ENCODE results near the gene SLC29A3. TPM values are rescaled to one million over a fixed set of nuclear protein-coding genes. Genes with fewer than 3 reads are reported as not detected.

SLC29A3 gene
- polyA plus RNA-seq, 4 donors = 0.45 to 16.9 (median 2.7) TPM

DNA sequence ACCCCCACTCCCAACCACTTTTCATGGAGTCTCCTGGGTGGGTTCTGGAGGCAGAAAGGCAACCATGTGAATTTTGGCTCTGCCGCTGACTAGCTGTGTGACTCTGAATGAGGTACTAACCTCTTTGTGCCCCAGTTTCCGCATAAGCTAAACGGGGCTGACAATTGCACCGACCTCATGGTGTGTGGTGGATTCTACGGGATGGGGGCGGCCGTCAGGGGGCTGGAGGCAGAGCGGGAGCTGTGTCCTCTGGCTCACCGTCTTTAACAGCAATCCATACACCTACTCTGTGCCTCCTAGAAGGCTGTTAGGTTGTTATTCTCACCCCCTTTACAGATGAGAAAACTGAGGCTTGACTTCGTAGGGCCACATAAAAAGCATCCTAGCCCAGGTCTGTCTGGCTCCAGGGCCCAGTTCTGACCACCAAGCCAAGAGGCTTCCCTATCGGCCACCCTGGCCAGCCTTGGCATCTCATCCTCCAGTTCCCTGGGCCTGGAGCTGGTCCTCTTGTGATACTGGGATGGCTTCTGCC lies 4.3 kb upstream of the SLC29A3 start:
- H3K36me3 ChIP-seq (ENCODE audit: control insufficient read depth in 3 of 3, insufficient read depth in 2 of 3, low read depth in 1 of 3, low read length in 3 of 3) = no peaks in the 10 kb centered on the region
- peaks cover 0 to 2% of the 10 kb centered on the region in 2 donors for H3K9me3 ChIP-seq (ENCODE audit: control insufficient read depth in 2 of 2, insufficient read depth in 1 of 2, low read depth in 1 of 2, low read length in 1 of 2)
- peaks cover 0 to 4% (median 0%) of the 10 kb centered on the region in 3 donors for H3K27me3 ChIP-seq (ENCODE audit: control insufficient read depth in 3 of 3, insufficient read depth in 3 of 3, low read length in 3 of 3)
- 55 to 66% (median 56%) methylated on average over 11 of the region's 11 CpGs for WGBS, 3 donors
- H3K4me3 ChIP-seq (ENCODE audit: low read depth in 1 of 3, low read length in 3 of 3) = peak overlapping the region in 1 of 3 donors; percentile 20
- FAIRE-seq (no peak), DNase-seq (no peak)
- no peak overlapping the region for H3K27ac ChIP-seq (ENCODE audit: low read depth in 1 of 3, low read length in 2 of 3)
- H3K4me1 ChIP-seq (ENCODE audit: control insufficient read depth in 3 of 3, insufficient read depth in 2 of 3, low read depth in 1 of 3, low read length in 2 of 3) = peaks cover 0 to 11% (median 0%) of the 10 kb centered on the region in 3 donors

DNA sequence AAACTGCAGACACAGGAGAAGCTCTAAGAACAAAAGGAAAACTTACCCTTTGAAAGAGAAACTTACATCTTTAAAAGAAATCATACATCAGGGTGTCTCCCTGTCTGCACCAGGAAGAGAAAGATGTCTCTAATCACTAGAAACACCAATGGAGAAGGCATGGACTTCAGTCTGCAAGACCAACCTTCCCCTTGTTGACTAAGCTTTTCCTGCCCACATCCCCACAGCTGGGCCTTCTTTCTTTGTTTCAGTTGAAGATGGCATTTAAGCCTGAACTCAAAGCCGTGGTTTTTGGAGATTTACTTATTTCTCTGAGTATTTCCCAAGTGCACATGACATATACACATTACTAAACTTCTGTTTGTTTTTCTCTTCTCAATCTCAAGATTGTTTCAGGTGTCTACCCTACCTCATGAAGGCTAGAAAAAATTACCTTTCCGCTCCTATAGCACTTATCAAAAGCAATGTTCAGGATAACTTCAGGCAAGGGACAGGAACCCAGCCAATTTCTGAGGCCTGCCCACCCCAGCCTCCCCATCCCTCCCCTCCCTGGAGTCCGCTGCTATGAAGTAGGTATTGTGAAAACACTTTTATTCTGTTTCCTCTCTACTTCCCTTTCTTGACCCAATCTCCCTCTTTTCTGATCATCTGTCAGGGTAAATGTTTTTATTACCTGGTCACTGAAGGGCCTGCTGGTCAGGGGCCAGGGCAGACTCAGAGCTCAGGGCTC lies 2.8 kb upstream of the SLC29A3 start:
- Histone ChIP-seq H3K9me3 (ENCODE audit: control insufficient read depth in 2 of 2, insufficient read depth in 1 of 2, low read depth in 1 of 2, low read length in 1 of 2) (no peaks in the 10 kb centered on the region), H3K36me3 (ENCODE audit: control insufficient read depth in 3 of 3, insufficient read depth in 2 of 3, low read depth in 1 of 3, low read length in 3 of 3) (no peaks in the 10 kb centered on the region), H3K27ac (ENCODE audit: low read depth in 1 of 3, low read length in 2 of 3) (no peak overlapping the region), H3K4me1 (ENCODE audit: control insufficient read depth in 3 of 3, insufficient read depth in 2 of 3, low read depth in 1 of 3, low read length in 2 of 3) (peaks cover 0 to 16% (median 0%) of the 10 kb centered on the region in 3 donors), H3K4me3 (ENCODE audit: low read depth in 1 of 3, low read length in 3 of 3) (no peak overlapping the region), H3K27me3 (ENCODE audit: control insufficient read depth in 3 of 3, insufficient read depth in 3 of 3, low read length in 3 of 3) (peaks cover 0 to 4% (median 0%) of the 10 kb centered on the region in 3 donors)
- DNase-seq (no peak), FAIRE-seq (no peak)
- 67 to 77% (median 68%) methylated on average over 3 of the region's 3 CpGs for WGBS, 3 donors

DNA sequence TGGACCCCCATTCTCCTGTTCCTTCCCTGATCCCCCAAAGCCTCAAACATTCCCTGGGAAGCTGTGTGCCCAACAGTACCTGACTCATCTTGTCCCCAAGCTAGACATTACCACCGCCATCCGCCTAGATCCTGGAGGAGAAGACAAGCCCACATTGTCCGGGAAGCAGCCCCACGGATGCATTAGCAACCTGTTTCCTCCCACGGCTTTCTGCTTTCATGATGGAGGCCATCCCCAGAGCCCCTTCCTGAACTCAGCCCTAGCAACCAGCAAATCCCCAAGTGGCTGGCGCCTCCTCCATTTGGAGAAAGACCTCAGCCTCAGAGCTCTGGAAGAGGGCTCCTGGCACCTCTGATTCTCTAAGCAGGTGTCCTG lies 2.3 kb upstream of the SLC29A3 start:
- Histone ChIP-seq H3K9me3 (ENCODE audit: control insufficient read depth in 2 of 2, insufficient read depth in 1 of 2, low read depth in 1 of 2, low read length in 1 of 2) (no peaks in the 10 kb centered on the region), H3K4me3 (ENCODE audit: low read depth in 1 of 3, low read length in 3 of 3) (no peak overlapping the region), H3K27ac (ENCODE audit: low read depth in 1 of 3, low read length in 2 of 3) (no peak overlapping the region), H3K27me3 (ENCODE audit: control insufficient read depth in 3 of 3, insufficient read depth in 3 of 3, low read length in 3 of 3) (peaks cover 0 to 4% (median 0%) of the 10 kb centered on the region in 3 donors), H3K36me3 (ENCODE audit: control insufficient read depth in 3 of 3, insufficient read depth in 2 of 3, low read depth in 1 of 3, low read length in 3 of 3) (no peaks in the 10 kb centered on the region), H3K4me1 (ENCODE audit: control insufficient read depth in 3 of 3, insufficient read depth in 2 of 3, low read depth in 1 of 3, low read length in 2 of 3) (peaks cover 0 to 16% (median 0%) of the 10 kb centered on the region in 3 donors)
- FAIRE-seq (no peak), DNase-seq (no peak)
- 73 to 76% (median 76%) methylated on average over 6 of the region's 6 CpGs for WGBS, 3 donors

DNA sequence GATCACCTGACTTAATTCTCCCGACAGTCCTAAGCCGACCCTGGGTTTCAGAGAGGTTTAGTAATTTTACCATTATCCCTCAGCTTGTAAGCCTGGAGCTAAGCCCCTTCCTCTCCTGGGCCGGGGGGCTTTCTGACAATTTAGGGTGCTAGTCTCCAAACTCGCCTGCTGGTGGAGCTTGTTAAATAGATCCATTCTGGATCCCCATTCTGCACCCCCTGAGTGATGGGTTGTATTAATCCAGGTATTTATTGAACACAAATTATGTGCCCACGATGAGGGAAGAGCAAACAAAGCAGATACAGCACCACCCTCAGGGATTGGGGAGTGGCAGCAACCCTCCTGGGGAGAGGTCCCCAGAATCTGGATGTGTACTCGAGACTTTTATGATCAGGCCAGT lies 1.3 kb upstream of the SLC29A3 start:
- Histone ChIP-seq H3K27me3 (ENCODE audit: control insufficient read depth in 3 of 3, insufficient read depth in 3 of 3, low read length in 3 of 3) (peaks cover 0 to 4% (median 0%) of the 10 kb centered on the region in 3 donors), H3K4me1 (ENCODE audit: control insufficient read depth in 3 of 3, insufficient read depth in 2 of 3, low read depth in 1 of 3, low read length in 2 of 3) (peaks cover 0 to 16% (median 0%) of the 10 kb centered on the region in 3 donors), H3K36me3 (ENCODE audit: control insufficient read depth in 3 of 3, insufficient read depth in 2 of 3, low read depth in 1 of 3, low read length in 3 of 3) (peaks cover 0 to 5% (median 0%) of the 10 kb centered on the region in 3 donors), H3K9me3 (ENCODE audit: control insufficient read depth in 2 of 2, insufficient read depth in 1 of 2, low read depth in 1 of 2, low read length in 1 of 2) (no peaks in the 10 kb centered on the region), H3K4me3 (ENCODE audit: low read depth in 1 of 3, low read length in 3 of 3) (no peak overlapping the region), H3K27ac (ENCODE audit: low read depth in 1 of 3, low read length in 2 of 3) (no peak overlapping the region)
- no peak for FAIRE-seq
- WGBS, 3 donors = 56 to 78% (median 65%) methylated on average over 6 of the region's 6 CpGs
- DNase-seq = no peak

DNA sequence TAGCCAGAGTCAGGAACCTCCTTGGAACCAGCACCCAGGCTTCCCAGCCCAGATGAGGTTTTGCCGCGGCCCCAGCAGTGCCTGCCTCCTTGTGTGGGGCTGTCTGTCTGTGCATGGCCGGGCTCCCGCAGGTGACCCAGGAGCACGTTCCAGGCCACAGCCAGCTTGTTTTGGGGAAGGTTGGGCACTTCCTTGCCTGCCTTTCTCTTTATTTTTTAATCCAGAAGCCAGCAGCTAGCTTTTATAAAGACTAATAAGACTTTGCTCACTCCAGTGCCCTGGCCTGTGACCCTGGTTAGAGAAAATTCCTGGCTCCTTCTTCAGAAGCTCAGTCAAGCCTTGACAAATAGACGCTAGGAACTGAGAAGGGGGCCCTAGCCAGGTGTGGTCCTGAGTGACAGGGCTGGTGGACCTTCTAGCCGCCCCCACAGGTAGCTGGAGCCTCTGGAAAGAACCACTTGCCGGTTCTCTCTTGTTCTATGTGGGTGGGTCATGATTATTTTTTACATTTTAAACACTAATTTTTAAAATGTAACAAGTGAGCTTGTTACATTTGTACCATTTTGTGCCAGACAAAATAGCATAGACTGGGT lies 837 bp downstream of the SLC29A3 start:
- 36 to 49% (median 44%) methylated on average over 8 of the region's 8 CpGs for WGBS, 3 donors

DNA sequence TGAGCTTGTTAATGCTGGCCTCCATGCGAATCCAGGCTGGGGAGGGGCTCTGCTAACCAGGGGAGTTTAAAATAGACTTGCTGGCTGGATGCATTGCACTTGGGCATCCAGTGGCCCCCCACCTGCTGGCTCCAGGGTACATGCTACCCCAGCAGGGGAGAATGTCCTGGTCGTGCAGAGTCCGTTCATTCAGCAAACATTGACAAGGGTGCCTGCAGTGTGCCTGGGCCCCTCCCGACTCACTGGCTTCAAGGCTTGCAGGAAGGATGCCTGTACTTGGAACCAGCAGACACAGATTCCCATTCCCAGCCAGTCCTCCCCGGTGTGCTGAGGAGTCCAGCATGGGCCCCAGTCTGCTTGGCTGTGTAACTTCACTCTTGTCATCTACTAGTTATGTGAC lies 1.5 kb downstream of the SLC29A3 start:
- Histone ChIP-seq H3K27me3 (ENCODE audit: control insufficient read depth in 3 of 3, insufficient read depth in 3 of 3, low read length in 3 of 3) (no peaks in the 10 kb centered on the region), H3K27ac (ENCODE audit: low read depth in 1 of 3, low read length in 2 of 3) (no peak overlapping the region), H3K36me3 (ENCODE audit: control insufficient read depth in 3 of 3, insufficient read depth in 2 of 3, low read depth in 1 of 3, low read length in 3 of 3) (peaks cover 0 to 27% (median 2%) of the 10 kb centered on the region in 3 donors), H3K9me3 (ENCODE audit: control insufficient read depth in 2 of 2, insufficient read depth in 1 of 2, low read depth in 1 of 2, low read length in 1 of 2) (no peaks in the 10 kb centered on the region), H3K4me1 (ENCODE audit: control insufficient read depth in 3 of 3, insufficient read depth in 2 of 3, low read depth in 1 of 3, low read length in 2 of 3) (peaks cover 0 to 11% (median 0%) of the 10 kb centered on the region in 3 donors), H3K4me3 (ENCODE audit: low read depth in 1 of 3, low read length in 3 of 3) (no peak overlapping the region)
- 86 to 95% (median 91%) methylated on average over 5 of the region's 5 CpGs for WGBS, 3 donors
- DNase-seq (no peak), FAIRE-seq (no peak)

More for the DNA sequence above, 837 bp downstream of the SLC29A3 start:
- peaks cover 0 to 11% (median 0%) of the 10 kb centered on the region in 3 donors for H3K4me1 ChIP-seq (ENCODE audit: control insufficient read depth in 3 of 3, insufficient read depth in 2 of 3, low read depth in 1 of 3, low read length in 2 of 3)
- FAIRE-seq (no peak), DNase-seq (no peak)
- no peaks in the 10 kb centered on the region for H3K27me3 ChIP-seq (ENCODE audit: control insufficient read depth in 3 of 3, insufficient read depth in 3 of 3, low read length in 3 of 3)
- peaks cover 0 to 20% (median 2%) of the 10 kb centered on the region in 3 donors for H3K36me3 ChIP-seq (ENCODE audit: control insufficient read depth in 3 of 3, insufficient read depth in 2 of 3, low read depth in 1 of 3, low read length in 3 of 3)
- no peaks in the 10 kb centered on the region for H3K9me3 ChIP-seq (ENCODE audit: control insufficient read depth in 2 of 2, insufficient read depth in 1 of 2, low read depth in 1 of 2, low read length in 1 of 2)
- H3K4me3 ChIP-seq (ENCODE audit: low read depth in 1 of 3, low read length in 3 of 3) = peak overlapping the region; percentile 50 to 80 (median 60)
- H3K27ac ChIP-seq (ENCODE audit: low read depth in 1 of 3, low read length in 2 of 3) = peak overlapping the region in 2 of 3 donors; percentile 21 to 71

DNA sequence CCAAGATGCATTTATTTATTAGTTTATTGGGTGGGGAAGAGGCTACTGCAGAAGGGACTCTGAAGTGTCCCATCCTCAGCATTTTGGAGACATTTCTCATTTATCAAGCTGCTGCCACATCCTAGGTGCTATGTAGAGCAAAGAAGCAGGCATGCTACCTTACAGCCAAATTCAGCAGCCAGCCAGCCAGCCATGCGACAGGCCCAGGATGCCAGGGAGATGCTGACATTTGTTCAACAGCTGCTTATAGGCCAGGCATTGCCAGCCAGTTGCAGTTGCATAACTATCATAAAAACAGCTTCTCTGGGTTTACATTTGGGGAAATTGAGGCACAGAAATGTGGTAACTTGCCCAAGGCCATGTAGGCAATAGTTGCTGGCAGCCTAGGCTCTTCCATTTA lies 2.3 kb downstream of the SLC29A3 start:
- Histone ChIP-seq H3K27me3 (ENCODE audit: control insufficient read depth in 3 of 3, insufficient read depth in 3 of 3, low read length in 3 of 3) (no peaks in the 10 kb centered on the region), H3K9me3 (ENCODE audit: control insufficient read depth in 2 of 2, insufficient read depth in 1 of 2, low read depth in 1 of 2, low read length in 1 of 2) (no peaks in the 10 kb centered on the region), H3K4me3 (ENCODE audit: low read depth in 1 of 3, low read length in 3 of 3) (no peak overlapping the region), H3K27ac (ENCODE audit: low read depth in 1 of 3, low read length in 2 of 3) (no peak overlapping the region), H3K4me1 (ENCODE audit: control insufficient read depth in 3 of 3, insufficient read depth in 2 of 3, low read depth in 1 of 3, low read length in 2 of 3) (peaks cover 0 to 11% (median 0%) of the 10 kb centered on the region in 3 donors), H3K36me3 (ENCODE audit: control insufficient read depth in 3 of 3, insufficient read depth in 2 of 3, low read depth in 1 of 3, low read length in 3 of 3) (peaks cover 0 to 33% (median 2%) of the 10 kb centered on the region in 3 donors)
- 93 to 100% (median 94%) methylated on average over 1 of the region's 1 CpG for WGBS, 3 donors
- FAIRE-seq (no peak), DNase-seq (no peak)

DNA sequence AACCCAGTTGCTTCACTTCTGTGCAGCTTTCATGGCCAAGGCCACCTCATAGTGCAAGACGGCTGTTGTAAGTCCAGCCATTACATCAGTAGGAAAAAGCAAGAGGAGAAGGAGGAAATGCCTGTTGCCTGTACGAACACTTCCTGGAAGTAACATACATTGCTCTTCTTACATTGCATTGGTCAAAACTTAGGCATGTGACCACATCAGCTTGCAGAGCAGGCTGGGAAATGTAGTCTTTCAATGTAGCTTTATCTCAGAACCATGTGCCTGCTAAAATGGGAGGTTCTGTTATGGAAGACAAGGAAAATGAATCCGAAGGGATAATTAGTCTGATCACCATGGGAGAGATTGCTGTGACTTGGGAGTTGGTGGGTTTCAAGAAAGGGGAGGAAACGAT lies 4.3 kb downstream of the SLC29A3 start:
- H3K27me3 ChIP-seq (ENCODE audit: control insufficient read depth in 3 of 3, insufficient read depth in 3 of 3, low read length in 3 of 3) = no peaks in the 10 kb centered on the region
- no peak overlapping the region for H3K27ac ChIP-seq (ENCODE audit: low read depth in 1 of 3, low read length in 2 of 3)
- H3K36me3 ChIP-seq (ENCODE audit: control insufficient read depth in 3 of 3, insufficient read depth in 2 of 3, low read depth in 1 of 3, low read length in 3 of 3) = peaks cover 0 to 53% (median 2%) of the 10 kb centered on the region in 3 donors
- no peaks in the 10 kb centered on the region for H3K9me3 ChIP-seq (ENCODE audit: control insufficient read depth in 2 of 2, insufficient read depth in 1 of 2, low read depth in 1 of 2, low read length in 1 of 2)
- DNase-seq = peak in 1 of 2 donors; percentile 33
- no peak overlapping the region for H3K4me3 ChIP-seq (ENCODE audit: low read depth in 1 of 3, low read length in 3 of 3)
- H3K4me1 ChIP-seq (ENCODE audit: control insufficient read depth in 3 of 3, insufficient read depth in 2 of 3, low read depth in 1 of 3, low read length in 2 of 3) = peaks cover 0 to 11% (median 0%) of the 10 kb centered on the region in 3 donors
- 80 to 92% (median 84%) methylated on average over 4 of the region's 4 CpGs for WGBS, 3 donors
- FAIRE-seq = no peak

Data from small intestine (tissue), 7 donors.